Measurements from ENCODE around the gene HAPLN2.

Gene HAPLN2

DNA sequence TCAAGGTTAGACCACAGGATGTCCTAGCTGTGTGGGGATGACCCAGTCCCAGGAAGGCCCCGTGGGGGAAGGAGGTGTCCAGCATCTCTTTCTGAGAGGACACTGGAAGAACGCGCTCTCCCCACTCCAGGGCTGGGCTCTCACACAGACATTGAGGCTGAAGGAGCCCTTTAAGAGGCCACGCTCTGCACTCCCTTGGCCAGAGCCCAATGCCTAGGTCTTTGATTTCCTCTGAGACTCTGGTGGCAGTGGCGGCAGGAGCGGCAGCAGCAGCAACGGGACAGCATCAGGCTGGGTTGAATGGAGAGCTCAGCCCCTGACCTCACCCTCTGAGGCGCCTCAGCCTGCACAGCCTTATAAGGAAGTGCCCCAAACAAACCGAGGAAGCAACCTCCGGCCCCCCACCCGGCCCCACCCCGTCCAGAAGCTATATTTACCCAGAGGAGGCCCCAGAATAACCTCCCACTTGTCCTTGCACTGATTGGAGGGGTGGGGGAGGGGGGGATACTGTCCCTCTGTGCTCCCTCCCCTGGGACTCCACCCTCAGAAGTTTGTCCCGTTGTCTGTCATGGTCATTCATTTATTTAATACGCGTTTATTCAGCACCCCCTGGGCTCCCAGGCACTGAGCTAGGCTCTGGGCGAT is 45.7 kb downstream of the HAPLN2 start:
- peak; percentile 18 for DNase-seq

DNA sequence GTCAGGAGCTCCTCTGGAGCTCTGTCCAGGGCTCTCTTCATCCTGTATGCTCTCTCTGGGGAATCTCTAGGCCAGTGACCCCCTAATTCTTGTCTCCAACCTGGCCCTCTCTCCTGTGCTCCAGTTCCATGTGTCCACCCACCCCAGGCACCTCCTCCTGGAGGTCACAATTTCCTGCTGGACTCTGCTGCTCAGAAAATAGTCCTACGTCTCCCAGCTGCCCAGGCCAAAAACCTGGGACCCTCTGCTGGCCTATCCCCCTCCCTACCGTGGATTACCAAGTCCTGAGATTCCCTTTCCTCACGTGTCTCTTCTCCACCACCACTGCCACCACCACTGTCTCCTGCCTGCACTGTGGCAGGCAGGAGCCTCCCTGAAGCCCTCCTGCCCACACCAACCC is 46.3 kb downstream of the HAPLN2 start:
- no peak for DNase-seq

DNA sequence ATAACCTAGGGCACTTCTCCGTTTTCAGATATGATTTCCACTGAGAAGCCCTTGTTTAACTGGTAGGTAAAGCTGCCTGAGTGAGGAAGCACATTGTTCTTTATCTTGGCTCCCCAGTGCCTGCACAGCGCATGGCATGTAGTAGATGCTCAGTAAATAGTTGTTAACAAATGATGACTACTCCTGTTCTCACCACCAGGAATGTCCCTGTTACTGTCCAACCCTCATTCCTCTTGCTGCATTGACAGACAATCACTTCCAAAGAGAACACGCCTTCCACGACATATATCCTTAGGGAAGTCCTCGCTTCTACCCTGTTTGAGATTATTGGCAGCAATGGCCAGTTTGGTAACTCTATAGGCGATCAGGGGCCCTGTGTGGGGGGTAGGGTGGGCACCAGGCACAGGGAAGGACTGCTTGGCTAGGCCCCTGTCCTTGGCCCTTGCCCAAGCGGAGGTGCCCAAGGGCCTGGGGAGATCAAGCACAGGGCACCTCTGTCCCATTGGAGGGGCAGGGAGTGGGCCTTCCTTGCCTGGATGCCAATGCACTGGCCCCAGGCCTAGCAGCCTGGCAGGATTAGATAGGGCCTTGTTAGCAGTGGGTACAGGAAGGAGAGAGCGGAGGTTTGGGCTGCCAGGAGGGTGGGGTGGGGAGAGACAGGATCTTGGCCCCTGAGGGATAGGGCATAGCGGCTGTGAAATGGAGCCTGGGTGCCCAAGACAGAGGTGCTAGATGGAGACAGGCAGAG is 47.8 kb downstream of the HAPLN2 start:
- no peak for DNase-seq

DNA sequence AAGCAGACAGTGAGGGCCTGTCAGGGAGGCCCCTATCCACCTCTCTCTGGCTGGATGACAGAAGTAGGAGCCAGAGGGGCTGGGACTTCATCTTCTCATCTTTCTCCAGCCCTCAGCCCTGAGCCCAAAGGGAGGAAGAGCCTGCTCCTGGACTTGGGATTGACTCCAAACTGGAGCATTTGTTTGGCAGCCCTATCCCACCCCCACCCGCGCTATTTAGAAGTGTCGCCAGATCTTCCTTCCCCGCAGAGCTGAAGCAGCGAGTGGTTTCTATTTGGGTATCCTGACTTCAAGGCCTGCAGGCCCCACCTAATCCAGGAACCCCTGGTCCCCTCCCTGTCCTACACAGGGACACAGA is 48.4 kb downstream of the HAPLN2 start:
- DNase-seq: no peak

DNA sequence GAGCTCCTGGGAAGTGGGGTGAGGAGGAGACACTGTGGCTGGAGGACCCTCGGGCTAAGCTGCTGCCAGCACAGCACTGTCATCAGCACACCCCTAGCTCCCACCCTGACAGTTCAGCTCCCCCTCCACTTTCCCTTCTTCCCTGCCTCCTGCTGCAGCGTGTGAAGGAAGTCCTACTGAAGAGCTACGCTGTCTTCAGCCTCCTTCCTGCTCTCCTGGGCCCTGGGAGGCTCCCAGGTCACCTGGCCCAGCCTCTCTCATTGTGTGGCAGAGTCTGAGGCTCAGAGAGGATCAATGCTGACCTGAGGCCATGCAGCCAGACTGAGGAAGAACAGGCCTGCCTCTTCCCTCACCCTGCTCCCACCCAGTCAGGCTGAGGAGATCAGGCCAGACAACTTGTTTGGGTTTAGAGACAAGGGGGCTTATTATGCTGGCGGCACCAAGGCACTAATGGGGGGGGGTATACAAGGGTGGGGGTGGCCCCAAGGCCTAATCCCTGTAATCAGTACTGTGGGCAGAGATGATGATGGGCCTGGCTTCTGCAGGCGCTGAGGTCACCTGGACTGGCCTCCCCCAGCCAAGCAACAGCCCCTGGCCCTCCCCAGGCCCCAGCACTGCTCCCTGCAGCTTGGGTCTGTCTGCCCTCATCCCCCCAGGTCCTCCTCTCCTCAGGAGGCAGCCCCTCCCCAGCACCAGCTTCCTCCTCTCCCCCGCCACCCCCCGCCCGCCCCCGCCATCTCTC is 48.9 kb downstream of the HAPLN2 start:
- no peak for DNase-seq

DNA sequence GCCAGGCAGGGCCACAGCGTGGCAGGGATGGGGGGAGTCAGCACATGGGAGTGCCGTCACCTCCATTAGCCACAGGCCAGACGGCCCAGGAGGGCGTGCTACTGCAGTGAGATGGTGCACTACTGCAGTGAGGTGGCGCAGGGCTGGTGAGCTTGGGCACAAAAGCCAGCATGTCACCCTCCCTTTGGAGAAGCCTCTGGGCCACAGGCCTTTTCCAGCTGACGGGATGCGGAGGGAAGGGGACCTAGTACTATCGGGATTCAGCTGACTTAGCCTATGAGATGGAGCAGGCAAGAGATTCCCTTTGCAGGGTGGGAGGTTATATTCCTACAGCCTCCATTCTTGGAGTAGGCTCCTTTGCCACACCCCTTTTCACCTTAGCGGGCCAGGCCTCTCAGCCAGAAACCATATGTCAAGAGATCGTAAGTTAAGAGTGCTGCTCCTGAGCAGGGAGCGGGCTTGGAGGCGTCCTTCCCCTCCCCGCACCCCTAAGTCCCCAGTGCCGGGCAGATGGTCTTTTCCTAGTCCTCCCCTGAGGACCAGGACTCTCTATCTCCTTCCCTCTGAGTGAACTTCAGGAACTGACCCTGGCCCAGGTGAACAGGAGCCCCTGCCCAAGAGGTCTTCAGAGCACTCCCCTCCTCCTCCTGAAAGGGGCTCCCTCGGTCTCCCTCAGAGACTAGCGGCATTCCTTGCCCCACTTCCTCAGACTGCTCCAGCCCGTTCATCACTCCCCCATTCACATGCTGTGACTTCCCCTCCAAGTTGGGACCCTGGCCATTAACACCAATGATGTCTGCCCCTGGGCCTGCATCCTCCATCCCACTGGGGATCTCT is 49.8 kb downstream of the HAPLN2 start:
- no peak for DNase-seq

DNA sequence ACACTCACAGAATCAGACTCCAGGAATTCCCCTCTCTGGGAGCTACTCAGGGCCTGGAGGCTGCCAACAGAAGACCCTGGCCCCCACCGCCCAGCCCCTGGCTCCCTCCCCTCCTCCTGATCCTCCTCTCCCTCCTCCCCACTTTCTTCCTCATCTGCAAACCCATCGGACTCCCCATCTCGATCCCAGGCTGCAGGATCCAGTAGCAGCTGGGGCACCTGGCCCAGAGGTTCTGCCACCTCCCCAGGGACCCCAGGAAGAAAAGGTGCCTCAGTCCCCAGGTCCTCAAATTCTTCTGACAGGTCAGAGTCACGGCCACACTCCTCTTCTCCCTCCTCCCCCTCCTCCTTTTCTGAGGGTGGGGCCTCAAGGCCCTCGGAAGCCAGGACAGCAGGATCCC is 50.6 kb downstream of the HAPLN2 start:
- no peak for DNase-seq

DNA sequence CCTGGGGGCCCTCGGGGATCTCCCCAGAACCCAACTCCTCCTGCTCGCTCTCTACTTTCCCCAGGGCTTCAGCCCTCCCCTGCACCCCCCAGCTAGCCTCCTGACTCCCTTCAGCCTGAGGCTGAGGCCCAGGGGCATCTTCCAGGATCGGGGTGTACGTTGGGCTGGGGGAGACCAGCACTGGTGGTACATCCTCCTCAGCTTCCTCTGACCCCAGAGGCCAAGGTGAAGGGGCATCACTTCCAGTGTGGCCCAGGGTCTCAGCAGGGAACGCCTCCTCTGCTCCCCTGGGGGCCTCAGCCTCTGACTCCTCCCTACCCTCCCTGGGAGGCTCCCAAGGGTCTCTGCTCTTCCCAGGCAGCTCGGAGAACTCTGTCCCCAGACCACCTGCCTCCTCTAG is 51.1 kb downstream of the HAPLN2 start:
- DNase-seq: no peak

DNA sequence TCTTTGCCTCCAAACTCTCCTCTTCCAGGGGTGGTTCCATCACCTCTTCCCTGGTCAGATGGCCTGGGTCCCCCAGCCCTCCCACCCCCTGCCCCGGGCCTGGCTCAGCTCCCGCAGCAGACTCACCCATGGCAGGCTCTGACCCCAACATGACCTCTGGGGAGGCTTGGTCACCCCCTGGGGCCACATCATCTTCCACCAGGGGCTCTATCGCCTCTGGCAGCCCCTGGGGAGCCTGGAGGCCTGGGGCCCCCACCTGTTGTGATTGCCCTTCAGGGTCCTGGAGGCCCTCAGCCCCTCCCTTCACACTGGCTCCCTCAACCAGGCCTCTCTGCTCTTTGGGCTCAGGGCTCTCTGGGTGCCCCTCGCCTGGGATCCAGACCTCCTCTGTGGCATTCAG is 51.6 kb downstream of the HAPLN2 start:
- DNase-seq: no peak

DNA sequence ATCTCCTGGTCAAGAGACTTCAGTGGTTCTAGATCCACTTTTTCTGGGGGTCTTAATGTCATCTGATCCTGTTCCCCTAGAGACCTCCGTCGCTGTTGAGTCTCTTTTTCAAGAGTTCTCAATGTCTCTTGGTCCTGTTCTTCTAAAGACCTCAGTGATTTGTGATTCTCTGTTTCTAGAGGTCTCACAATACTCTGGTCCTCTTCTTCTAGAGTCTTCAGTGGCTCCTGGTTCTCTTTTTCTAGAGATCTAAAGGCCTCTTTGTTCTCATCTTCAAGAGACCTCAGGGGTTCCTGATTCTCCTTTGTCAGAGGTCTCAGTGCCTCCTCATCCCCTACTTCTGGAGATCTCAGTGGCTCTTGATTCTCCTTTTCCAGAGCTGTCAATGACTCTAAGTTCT is 52.6 kb downstream of the HAPLN2 start:
- DNase-seq: no peak

DNA sequence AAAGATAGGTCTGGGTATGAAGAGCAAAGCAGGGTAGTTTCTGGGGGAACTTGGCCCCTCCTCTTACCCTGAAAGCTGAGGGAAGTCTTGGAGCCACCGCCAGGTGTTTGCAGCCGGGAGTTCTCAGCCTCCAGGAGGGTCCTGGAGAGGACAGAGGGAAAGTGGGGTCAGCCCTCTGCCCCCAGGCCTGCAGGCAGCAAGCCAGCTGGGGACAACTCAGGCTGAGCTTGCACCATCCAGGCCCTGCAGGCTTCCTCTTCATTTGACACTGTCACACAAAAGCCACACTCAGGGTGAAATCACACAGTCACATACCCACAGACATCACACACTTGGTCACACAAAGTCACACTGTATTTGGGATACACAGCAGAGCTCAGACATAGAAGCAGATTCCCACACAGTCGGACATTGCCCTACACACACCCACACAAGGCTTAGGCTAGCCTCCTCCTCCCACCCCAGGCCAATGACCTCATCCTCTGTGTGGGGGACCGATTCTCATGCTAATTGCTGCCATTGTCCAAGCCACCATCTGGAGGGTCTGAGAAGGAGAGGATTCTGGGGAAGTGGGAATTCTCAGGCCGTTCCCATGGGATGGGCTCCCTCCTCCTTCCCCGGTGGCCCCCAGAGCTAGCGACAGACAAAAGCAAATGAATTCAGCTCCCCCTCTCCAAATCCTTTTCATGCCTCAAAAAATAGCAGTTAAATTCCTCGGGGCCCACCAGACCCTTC is 54.3 kb downstream of the HAPLN2 start:
- no peak for DNase-seq

Data from CD4-positive, alpha-beta T cell treated with Interferon gamma for 1 hour (primary cell).